ENCODE data around the gene SCGB3A2.
"Not testable (repeated sequence)": the region's sequence is repeated elsewhere in the genome, so short reads cannot be mapped to it uniquely, and the experiment has no call there.

Gene SCGB3A2

DNA sequence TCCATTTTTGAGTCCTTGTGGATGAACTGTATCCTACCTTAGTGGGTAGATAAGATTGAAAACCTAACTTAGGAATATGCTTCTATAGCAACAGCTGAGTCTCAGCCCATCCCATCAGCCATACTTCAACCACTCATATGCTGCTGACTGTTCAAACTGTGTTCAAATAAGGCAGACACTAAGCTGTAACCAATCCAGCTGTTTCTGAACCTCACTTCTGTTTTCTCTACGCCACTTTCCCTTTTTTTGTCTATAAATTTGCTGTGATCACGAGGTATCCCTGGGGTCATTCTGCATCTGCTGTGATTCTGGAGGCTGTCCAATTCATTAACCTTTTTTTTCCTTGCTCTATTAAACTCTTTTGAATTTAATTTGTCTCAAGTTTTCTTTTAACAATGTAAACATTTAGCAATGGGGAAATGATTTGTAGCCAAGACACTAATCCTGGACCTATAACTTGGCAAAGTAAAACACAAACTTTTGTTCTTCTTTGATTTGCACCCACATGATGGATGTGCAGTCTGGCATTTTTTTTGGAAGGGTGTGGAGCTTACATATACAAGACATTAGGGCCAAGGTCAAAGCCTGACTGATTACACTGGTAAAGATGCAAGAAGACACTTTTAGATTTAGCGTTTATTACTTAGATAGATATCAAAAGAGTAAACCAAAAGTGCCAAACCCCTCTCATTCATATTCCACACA lies 14.9 kb upstream of the SCGB3A2 start:
- no peak for DNase-seq (ENCODE audit: low read depth)

DNA sequence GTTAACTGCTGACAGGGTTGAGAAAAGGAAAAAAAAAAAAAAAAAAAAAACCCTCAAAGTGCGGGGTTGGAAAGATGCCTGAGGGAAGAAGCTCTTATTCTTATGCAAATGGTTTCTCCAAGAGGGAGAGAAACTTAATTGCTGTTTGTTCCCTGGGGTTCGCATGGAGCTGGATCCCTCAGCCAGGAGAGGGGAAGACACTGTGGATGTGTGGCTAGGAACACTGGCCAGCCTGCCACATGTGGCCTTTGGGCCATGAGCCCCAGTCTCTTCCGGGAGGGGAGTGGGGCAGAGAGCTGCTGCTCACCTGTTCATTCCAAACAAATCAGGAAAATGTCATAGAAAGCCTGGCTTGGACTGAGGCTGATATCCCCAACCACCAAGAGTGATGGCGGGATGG lies 9.4 kb upstream of the SCGB3A2 start:
- no peak for DNase-seq (ENCODE audit: low read depth)

DNA sequence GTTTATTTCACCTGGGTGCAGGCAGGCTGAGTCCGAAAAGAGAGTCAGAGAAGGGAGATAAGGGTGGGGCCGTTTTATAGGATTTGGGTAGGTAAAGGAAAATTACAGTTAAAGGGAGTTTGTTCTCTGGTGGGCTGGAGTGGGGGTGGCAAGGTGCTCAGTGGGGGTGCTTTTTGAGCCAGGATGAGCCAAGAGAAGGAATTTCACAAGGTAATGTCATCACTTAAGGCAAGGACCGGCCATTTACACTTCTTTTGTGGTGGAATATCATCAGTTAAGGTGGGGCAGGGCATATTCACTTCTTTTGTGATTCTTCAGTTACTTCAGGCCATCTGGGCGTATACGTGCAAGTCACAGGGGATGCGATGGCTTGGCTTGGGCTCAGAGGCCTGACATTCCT lies 8.6 kb upstream of the SCGB3A2 start:
- DNase-seq (ENCODE audit: low read depth) = not testable (repeated sequence)

DNA sequence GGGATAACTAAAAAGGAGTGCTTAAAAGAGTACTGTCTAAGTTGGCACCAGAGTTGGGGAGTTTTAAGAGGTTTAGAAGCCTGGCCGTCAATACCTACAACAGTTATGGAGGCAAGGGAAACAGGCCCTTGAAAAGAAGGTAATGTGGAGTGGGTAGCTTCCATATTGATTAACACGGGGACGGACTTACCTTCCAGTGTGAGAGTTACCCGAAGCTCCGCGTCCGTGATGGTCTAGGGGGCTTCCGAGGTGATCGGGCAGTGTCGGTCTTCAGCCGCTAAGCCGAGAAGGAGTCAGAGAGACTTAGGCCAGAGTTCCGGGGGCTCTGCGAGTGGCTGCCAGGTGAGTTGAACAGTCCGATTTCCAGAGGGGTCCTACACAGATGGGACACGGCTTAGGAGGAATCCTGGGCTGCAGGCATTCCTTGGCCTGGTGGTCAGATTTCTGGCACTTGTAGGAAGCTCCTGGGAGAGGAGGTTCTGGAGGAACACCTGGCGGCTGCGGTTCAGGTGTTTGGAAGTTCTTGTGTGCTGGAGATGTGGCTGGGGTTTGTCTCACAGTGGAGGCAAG lies 6.4 kb upstream of the SCGB3A2 start:
- DNase-seq (ENCODE audit: low read depth) = not testable (repeated sequence)

DNA sequence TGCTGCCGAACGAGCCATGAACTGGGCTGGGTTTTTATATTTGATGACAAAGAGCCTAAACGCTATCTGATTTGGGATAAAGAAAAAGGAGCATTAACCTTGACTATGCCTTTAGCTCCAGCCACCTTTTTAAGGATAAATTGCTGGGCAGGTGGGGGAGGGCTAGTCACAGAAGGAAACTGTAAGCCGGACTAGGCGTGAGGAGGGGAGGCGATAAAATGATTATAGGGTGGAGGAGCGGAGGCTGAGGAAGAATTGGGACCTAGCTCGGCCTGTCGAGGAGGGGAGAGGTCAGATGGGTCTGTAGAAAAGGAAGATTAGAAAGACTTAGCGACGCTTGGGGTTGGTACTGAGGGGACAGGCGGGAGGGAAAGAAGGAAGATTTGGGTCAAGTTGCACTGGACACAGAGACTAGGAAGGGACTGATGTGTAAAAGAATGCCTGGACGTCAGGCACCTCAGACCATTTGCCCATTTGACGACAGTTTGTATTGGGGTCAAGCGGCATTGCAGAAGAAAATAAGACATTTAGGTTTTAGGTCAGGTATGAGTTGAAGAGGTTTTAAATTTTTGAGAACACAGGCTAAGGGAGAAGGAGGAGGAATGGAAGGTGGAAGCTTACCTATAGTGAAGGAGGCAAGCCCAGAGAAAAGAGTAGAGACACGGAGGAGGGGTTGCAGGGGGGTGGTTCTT lies 5.6 kb upstream of the SCGB3A2 start:
- not testable (repeated sequence) for DNase-seq (ENCODE audit: low read depth)

DNA sequence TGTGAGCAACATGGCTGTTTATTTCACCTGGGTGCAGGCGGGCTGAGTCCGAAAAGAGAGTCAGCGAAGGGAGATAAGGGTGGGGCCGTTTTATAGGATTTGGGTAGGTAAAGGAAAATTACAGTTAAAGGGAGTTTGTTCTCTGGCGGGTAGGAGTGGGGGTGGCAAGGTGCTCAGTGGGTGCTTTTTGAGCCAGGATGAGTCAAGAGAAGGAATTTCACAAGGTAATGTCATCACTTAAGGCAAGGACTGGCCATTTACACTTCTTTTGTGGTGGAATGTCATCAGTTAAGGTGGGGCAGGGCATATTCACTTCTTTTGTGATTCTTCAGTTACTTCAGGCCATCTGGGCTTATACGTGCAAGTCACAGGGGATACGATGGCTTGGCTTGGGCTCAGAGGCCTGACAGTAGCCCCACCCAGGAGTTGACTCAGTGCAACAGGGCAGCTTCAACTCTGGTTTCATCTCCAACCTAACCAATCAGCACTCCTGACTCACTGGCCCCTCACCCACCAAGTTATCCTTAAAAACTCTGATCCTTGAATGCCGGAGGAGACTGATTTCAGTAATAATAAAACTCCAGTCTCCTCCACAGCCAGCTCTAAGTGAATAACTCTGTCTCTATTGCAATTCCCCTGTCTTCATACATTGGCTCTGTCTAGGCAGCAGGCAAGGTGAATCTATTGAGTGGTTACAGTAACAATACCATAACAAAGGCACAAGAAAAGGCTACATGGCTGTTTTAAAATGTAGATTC lies 4.2 kb upstream of the SCGB3A2 start:
- not testable (repeated sequence) for DNase-seq (ENCODE audit: low read depth)

DNA sequence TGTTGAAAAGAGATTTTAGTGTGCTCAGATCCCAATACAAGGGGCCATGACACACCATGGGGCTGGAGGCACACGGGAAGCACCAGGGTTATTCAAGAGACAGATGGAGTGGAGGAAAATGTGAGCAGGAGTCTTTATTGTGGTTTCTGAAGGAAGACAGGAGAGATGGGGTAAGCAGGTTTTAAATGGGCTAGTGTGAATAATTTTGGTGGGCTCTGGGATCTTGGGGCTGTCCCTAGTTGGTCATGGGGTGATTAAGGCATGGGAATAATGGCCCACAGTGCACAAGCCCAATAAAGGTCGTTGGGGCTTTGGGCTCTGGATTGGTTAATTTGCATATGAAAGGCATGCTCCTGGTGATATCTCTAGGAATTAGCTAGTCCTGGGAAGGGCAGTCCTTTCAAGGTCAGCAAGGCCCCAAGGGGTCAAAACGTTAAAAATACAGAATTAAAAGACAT lies 3.6 kb upstream of the SCGB3A2 start:
- DNase-seq (ENCODE audit: low read depth) = no peak

DNA sequence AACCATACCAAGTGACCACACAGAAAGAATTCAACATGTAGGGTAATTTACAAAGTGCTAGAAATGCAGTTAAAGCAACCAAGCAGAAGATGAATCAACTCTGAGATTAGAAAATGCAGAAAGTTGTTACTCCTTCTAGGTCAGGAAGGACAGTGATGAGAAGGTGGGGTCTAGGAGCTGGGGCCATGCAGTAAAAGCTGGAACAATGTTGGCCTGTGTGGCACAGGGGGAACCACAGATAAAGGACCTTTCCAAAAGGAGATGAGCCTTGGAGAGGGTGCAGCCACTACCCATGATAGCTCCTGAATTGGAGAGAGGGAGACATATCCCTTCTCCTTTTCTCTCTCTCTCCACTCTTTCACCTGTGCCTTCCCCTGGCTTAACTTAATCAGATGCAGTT lies 2.4 kb upstream of the SCGB3A2 start:
- no peak for DNase-seq (ENCODE audit: low read depth)

DNA sequence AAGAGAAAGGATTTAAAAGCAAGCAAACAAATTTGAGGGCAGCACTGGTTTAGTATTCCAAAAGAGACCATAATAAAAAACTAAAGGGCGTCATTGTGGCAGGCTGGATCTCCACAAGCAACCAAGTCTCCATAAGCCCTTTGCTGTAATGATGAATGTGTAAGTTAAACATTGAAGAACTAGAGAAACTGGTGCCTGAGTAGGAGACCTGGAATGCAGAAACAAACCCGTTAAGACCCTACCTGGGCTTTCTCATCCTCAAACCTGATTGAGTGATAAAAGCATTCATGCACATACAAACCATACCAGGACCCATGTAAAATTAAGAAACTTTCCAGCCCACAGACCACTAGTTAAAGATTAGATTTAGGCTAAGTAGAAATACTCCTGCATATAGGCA lies 1.9 kb upstream of the SCGB3A2 start:
- no peak for DNase-seq (ENCODE audit: low read depth)

DNA sequence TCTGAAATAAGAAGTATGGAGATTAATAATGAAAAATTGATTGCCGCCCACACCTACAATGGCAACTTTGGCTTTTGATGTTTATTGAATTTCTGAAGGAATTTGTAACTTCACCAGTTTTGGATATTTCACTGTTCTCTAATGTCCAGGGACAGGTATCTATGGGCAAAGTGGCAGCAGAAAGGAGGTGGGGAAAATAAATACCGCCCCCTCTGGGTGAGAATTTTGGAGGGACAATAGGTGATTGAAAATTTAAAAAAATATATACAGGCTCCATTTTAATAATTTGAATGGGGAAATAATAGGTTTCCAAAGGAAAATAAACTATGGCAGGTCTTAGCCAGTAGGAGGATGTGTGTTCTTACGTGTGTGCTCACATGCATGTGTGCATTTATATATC lies 1.3 kb downstream of the SCGB3A2 start:
- DNase-seq (ENCODE audit: low read depth) = no peak

DNA sequence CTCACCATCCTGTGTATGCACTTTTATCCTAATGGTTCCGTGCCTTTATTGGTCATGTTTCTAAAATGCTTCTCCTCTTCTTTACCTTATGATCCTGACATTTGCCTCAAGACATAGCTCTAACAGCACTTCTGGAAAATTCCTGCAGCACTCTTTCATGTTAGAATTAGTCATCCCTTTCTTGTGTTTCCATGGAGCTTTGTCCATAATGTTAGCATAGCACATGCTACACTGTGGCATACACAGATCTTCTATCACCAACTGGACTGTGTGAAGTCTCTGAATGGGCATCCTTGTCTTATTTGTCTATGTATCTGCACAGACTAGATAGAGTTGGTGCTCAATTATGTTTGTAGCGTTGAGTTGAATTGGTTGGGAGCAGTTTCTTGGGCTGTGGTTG lies 2.0 kb downstream of the SCGB3A2 start:
- DNase-seq (ENCODE audit: low read depth) = no peak

DNA sequence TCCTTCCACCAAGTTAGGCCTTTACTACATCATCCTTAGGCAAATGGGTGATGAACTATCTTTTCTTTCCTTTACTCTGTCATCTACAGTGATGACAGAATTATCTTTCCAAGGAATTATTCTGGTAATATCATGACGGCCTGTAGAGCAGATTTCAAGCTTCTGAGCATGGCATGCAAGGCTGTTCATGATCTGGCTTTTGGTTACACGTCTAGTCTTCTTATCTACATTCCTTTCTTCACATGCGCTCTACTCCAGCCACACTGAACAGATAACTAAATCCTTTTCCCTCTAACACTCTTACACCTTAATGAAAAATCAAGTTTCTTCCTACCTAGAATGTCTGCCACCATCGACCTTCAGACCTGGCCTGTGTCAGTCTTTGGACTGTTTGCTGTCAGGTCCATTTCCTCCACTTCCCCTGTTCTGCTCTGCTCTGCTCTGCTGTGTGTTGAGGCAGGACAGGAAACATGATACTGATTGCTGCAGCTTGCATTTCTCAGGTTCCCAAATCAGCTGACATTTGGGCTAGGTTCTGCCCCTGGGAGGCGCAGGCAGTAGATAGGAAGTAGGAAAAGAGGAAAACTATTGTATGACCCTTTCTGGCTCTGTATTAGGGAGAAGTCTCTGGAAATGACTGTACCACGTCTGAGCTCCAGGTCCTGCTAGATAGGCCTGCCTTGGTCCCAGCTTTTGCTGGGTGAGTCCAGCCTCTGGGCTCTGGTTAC lies 4.2 kb downstream of the SCGB3A2 start:
- no peak for DNase-seq (ENCODE audit: low read depth)

DNA sequence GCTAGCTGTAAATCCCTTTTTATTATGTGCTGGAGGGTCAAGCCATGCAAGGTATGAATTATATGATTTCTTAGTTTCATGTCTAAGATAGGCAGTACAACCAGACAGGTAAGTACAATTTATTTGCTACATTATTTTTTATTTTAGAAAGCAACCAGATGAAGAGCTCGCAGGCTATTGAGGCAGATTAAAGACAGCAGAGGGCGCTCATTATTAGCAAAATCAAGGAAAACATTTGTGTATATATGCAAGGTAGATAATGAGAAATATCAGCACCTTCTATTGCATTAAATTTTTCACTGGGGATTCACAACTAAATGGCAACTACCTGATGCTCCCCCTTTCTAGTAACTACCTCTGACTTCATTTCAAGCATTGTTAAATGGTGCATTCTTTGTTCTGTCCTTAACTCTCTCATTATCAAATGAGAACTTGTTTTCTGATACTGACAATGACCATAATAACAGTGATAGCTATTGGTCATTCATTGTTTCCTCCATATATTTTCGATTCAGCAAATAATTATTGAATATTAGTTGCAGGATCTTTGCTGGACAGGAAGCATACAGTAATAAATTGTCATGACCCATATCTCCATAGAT lies 8.6 kb downstream of the SCGB3A2 start:
- no peak for DNase-seq (ENCODE audit: low read depth)

DNA sequence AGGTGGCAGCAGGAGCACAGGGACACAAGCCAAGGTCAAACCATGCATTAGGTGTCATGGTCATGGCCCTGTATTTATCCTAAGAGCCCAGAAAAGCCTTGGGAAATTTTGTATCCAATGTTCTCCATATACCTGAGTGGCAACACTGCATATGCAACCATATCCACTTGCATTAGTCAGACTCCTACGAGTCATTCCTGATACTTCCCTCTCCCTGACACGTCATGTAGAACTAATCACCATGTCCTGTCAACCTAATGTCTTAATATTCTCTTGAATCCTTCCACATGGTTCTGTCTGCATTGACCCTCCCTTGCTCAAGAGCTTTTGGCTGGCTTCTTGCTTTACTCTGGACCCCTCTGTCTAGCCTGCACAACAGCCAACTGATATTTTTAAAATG lies 9.4 kb downstream of the SCGB3A2 start:
- no peak for DNase-seq (ENCODE audit: low read depth)

DNA sequence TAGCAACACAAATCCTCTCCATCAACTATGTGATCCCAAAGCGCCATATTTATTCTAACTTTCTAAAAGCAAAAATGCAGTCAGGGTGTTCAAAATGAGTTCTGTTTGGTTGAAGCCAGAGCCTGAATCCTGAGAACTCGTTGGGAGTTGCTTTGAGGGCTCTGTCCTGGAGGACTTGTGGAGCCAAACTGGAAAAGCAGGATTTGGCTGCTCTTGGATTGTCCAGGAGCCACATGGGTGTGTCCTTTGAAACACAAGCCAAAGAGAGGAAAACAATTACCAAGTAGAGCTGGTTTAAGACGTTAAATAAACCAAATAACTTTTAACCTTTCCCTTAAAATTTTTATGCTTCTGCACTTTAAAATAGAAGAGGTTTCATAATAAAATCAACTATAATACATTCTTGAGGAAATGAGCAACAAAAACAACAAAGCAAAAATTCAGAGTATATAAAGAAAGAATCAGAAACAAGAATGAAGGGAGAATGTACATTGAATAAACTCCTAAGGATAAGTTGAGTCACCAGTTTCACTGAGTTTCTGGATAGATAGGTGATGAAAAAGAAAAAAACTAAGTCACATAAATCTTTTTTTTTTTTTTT lies 14.3 kb downstream of the SCGB3A2 start:
- no peak for DNase-seq (ENCODE audit: low read depth)

DNA sequence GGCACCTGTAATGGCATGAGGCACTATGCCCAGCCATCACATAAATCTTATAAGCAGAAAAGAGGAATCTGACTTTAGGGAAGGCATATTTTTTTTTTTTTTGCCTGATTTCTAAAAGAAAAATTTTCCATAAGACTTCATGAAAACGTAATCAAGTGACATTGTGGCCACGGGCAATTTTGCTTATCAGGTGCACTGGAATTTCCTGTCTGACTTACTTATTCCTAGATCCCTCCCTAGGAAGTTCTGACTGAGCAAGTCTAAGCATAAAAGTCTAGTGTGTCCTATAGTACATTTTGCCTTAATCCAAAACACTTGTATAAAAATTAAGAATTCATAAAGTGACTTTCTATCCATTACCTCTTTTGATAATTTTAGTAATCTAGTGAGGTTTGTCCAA lies 15.3 kb downstream of the SCGB3A2 start:
- no peak for DNase-seq (ENCODE audit: low read depth)

DNA sequence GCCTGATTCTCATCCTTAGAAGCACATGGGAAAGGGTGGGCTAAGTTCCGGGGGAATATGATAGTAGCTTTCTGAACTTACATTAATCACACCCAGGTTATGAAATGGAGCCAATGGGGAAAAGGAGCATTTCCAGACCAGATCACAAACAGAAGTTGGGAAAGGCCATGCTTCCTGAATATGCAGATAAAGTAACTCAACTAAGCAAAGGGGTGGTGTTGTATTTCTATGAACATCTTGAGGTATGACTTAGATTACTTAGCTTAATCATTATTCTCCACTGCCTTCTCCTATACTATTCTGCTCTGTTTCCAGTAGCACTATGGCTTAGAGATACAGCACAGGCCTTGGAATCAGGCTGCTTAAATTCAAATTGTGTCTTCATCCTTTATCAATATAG lies 17.4 kb downstream of the SCGB3A2 start:
- DNase-seq (ENCODE audit: low read depth) = no peak

DNA sequence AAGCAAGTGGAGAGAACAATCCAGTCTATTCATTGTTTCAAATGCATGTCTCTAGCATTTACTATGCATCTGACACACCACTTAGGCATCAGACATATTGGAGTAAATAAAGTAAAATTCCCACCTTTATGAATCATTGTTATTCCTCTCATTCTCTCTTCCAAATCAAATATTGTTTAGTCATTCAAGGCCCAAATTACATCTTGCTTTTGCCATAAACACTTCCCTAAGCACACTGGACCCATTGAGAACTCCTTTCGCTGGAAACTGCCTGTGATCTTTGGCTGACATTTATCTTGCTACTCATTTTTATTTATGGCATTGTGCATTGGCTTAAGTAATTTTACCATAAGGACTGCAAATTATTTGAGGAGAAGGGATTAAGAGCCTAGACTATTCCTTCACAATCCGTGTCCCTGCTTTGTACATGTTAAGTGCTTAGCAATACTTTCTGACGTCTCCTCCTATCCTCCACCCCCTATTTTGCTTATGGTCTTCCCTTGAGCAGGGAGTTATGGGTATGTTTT lies 20.4 kb downstream of the SCGB3A2 start:
- no peak for DNase-seq (ENCODE audit: low read depth)

DNA sequence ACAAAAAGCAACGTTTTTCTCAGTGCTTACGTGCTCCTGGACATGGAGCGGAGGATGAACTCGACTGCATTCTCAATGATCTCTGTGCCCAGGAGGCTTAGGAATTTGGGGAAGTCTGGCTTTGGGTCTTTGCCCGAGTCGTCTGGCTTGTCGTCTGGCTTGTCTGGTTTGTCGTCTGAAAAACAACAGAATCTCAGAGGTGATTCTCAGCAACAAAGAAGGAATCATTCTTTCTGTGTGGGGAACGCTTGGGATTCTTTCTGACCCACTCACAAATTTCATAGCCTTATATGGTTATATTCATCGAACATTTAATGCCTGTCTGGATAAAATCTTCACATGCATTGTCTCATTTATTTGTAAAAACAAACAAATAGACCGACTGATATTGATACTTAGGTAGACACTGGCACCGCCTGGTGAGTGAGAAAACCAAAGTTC lies 23.1 kb downstream of the SCGB3A2 start:
- DNase-seq (ENCODE audit: low read depth) = no peak

DNA sequence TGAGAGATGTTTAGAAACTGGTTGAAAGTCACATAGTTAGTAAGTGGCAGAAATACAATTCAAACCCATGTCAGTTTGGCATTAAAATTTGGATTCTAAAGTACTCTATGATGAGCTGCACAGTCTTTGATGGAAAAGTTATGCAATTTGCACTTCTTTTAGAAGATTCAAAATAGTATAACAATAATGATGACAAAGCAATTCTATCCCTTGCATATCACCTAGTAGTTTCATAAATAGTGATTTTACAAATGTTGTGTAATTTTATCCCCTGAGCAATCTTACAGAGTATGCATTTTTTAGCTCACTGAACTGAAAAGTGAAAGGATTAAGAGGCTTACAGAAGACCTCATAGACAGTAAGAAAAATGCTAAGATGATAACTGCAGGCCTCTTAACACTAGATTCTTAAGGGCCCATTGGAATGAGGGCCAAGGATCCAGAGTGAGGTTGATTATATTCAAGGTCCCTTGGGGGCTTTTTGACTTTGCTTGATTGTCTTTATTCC lies 24.2 kb downstream of the SCGB3A2 start:
- DNase-seq (ENCODE audit: low read depth) = no peak

DNA sequence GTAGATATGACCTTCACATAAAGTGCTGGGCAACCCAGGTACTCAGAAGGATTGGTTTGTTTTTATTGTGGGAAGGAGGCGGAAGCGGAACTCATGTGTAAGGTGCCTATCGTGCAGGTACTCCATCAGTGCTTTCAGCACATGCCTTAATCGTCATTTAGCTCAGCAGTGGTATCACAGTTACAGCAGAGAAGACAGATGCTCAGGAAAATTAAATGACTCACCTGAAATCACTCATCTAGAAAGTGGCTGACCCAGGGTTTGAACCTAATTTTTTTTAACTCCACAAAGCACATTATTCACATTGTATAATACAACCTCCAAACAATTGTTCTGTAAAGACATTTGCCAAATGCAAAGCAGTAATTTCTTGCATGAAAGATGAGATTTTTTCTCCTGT lies 25.6 kb downstream of the SCGB3A2 start:
- DNase-seq (ENCODE audit: low read depth) = no peak

All from stimulated activated CD8-positive, alpha-beta memory T cell treated with anti-CD3 and anti-CD28 coated beads, Interleukin-12 subunit alpha, Interleukin-12 subunit beta, amount 100 ng/mL, for 1 hour (primary cell).